Activated B cell treated with CpG ODN at 0.5 μM for 24 hours (primary cell): ENCODE data around the gene EXOSC5. TPM values are rescaled to one million over a fixed set of nuclear protein-coding genes. Genes with fewer than 3 reads are reported as not detected.
"Not testable (repeated sequence)": the region's sequence is repeated elsewhere in the genome, so short reads cannot be mapped to it uniquely, and the experiment has no call there.

Experiments used
- ATAC-seq: fragments of 200-7000 bp; cut with Tn5 transposase; one replicate; pipeline ENCODE4 v1.10.0; 2021; ENCODE audit warnings: low read depth, mild to moderate bottlenecking, moderate library complexity
- CTCF ChIA-PET: fragments of 350-600 bp; sonication (Branson Sonifier 250); formaldehyde crosslinking; loops from one replicate; lab custom pipeline; 2021; ENCODE audit warnings: antibody characterized with exemption; lab: Charles Lee
- POLR2A ChIA-PET: fragments of 350-600 bp; sonication (Branson Sonifier 250); formaldehyde crosslinking; loops from one replicate; lab custom pipeline; 2021; ENCODE audit warnings: antibody characterized with exemption; lab: Charles Lee
- DNase-seq: peaks from one replicate; pipeline ENCODE4 v3.0.0; 2022
- H3K27ac Mint-ChIP-seq: one replicate; pipeline ENCODE4 v1.8.0; 2020; ENCODE audit warnings: mixed read lengths
- H3K27me3 Mint-ChIP-seq: one replicate; pipeline ENCODE4 v1.8.0; 2021; ENCODE audit warnings: mixed read lengths
- H3K36me3 Mint-ChIP-seq: one replicate; pipeline ENCODE4 v1.8.0; 2021; ENCODE audit warnings: low read depth, mixed read lengths
- H3K4me1 Mint-ChIP-seq: one replicate; pipeline ENCODE4 v1.8.0; 2021; ENCODE audit warnings: mixed read lengths
- H3K4me3 Mint-ChIP-seq: one replicate; pipeline ENCODE4 v1.8.0; 2020; ENCODE audit warnings: mild to moderate bottlenecking, mixed read lengths
- H3K9me3 Mint-ChIP-seq: one replicate; pipeline ENCODE4 v1.8.0; 2020; ENCODE audit warnings: mixed read lengths
- intact Hi-C: fragments of 100-400 bp; cut with micrococcal nuclease; formaldehyde crosslinking; loops from one replicate; pipeline ENCODE4 v1.15.1; 2024
- total RNA-seq: library from RNA; stranded (reverse); gene quantifications from 2 replicates; pipeline ENCODE4 v1.2.3, GENCODE V29; 2022
- TF ChIP-seq, protein P1 (sequence below): fragments of 200-600 bp; IDR thresholded peaks from one replicate; pipeline ENCODE4 v1.8.0; 2022; ENCODE audit warnings: antibody characterized with exemption, mild to moderate bottlenecking

The EXOSC5 gene
- total RNA-seq, 1 donor from 2014 or later: 30.1 TPM

DNA sequence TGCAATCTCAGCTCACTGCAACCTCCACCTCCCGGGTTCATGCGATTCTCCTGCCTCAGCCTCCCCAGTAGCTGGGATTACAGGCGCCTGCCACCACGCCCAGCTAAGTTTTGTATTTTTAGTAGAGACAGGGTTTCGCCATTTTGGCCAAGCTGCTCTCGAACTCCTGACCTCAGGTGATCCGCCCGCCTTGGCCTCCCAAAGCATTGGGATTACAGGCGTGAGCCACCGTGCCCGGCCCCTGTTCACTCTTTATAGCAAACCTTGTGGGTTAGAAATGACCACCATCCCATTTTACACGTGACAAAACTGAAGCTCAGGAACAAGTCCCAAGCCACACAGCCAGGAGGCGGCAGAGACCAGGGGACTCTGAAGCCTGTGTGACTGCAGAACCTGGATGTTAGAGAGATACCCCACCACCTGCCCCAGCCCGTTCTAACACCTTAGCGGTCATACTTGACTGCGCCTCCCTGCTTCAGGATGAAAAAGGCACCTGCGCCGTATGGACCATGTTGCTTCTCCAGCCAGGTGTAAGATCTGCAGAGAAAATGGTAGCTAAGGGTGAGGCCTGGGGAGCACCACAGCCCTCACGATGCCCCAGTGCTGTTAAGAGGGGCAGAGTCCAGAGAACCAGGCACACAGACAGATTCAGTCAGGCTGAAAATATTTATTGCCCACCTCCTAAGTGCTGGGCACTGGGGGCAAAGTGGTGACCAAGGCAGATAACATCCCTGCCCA, 38.9 kb upstream of the EXOSC5 start:
- H3K27ac Mint-ChIP-seq: no peak overlapping the region
- H3K4me1 Mint-ChIP-seq: peaks cover 7% of the 10 kb centered on the region
- CTCF ChIA-PET: interaction anchor here (2.0 kb wide), 1 partner anchor 134 kb away, joined by 5 read pairs; no protein-coding TSS in a partner anchor
- POLR2A ChIA-PET: interaction anchor here (0.7 kb wide), 1 partner anchor 142 kb away, joined by 4 read pairs; no protein-coding TSS in a partner anchor
- TF ChIP-seq, protein P1, sequence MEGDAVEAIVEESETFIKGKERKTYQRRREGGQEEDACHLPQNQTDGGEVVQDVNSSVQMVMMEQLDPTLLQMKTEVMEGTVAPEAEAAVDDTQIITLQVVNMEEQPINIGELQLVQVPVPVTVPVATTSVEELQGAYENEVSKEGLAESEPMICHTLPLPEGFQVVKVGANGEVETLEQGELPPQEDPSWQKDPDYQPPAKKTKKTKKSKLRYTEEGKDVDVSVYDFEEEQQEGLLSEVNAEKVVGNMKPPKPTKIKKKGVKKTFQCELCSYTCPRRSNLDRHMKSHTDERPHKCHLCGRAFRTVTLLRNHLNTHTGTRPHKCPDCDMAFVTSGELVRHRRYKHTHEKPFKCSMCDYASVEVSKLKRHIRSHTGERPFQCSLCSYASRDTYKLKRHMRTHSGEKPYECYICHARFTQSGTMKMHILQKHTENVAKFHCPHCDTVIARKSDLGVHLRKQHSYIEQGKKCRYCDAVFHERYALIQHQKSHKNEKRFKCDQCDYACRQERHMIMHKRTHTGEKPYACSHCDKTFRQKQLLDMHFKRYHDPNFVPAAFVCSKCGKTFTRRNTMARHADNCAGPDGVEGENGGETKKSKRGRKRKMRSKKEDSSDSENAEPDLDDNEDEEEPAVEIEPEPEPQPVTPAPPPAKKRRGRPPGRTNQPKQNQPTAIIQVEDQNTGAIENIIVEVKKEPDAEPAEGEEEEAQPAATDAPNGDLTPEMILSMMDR: no peak
- H3K27me3 Mint-ChIP-seq: no peaks in the 10 kb centered on the region
- H3K4me3 Mint-ChIP-seq: no peak overlapping the region
- intact Hi-C loops: loop anchor here (5.0 kb wide), 1 partner anchor 84 kb away; the partner anchor contains the start of gene TGFB1
- no peaks in the 10 kb centered on the region for H3K9me3 Mint-ChIP-seq
- no peak for DNase-seq
- ATAC-seq: no peak
- H3K36me3 Mint-ChIP-seq: peaks cover 44% of the 10 kb centered on the region

DNA sequence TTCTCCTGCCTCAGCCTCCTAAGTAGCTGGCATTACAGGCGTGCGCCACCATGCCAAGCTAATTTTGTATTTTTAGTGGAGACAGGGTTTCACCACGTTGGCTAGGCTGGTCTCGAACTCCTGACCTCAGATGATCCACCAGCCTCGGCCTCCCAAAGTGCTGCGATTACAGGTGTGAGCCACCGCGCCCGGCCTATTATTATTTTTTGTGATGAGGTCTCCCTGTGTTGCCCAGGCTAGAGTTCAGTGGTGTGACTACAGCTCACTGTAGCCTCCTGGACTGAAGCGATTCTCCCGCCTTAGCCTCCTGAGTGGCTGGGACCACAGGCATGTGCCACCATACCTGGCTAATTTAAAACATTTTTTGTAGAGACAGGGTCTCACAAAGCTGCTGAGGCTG, 38.2 kb upstream of the EXOSC5 start:
- peaks cover 48% of the 10 kb centered on the region for H3K36me3 Mint-ChIP-seq
- CTCF ChIA-PET, H3K27ac Mint-ChIP-seq, H3K4me1 Mint-ChIP-seq, H3K9me3 Mint-ChIP-seq, ATAC-seq, H3K27me3 Mint-ChIP-seq, DNase-seq, H3K4me3 Mint-ChIP-seq: not testable (repeated sequence)
- POLR2A ChIA-PET: interaction anchor here (0.7 kb wide), 1 partner anchor 141 kb away, joined by 4 read pairs; no protein-coding TSS in a partner anchor
- intact Hi-C loops: loop anchor here (5.0 kb wide), 1 partner anchor 83 kb away; the partner anchor contains the start of gene TGFB1

DNA sequence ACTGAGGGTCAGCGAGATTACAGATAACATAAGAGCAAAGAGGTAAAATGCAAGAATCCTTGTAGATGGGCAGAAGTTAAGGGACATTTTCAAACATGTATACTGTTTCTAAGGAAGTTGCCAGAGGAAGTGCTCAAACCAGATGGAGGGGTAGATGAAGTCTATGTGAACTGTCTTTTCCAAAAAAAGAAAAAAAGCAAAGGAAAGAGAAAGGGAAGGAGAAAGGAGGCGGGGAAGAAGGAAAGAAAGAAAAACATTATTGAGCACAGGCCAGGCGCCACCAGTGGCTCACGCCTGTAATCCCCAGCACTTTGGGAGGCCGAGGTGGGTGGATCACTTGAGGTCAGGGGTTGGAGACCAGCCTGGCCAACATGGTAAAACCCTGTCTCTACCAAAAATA, 37.3 kb upstream of the EXOSC5 start:
- CTCF ChIA-PET: no interaction called here
- no peak overlapping the region for H3K27ac Mint-ChIP-seq

DNA sequence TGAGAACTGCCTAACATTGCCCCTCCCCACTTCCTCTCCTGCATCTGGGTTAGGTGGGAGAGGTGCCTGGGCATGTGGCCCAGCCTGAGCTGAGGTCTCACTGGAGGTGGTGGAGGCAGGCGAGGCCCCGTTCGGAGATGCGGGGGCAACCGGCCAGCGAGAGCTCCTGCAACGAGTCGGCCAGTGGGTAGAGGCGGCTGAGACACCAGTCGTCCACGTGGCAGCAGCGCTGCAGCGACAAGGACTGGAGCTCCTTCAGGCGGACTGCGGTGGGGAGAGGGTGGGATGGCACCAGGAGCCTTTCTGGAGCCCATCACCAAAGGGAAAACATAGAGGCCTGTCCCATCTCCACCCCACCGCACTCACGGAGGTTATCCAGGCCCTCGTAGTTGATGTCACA, 36.0 kb upstream of the EXOSC5 start:
- POLR2A ChIA-PET: no interaction called here
- no peak for ATAC-seq
- Mint-ChIP-seq H3K27ac (no peak overlapping the region), H3K4me1 (peaks cover 10% of the 10 kb centered on the region), H3K9me3 (no peaks in the 10 kb centered on the region), H3K27me3 (no peaks in the 10 kb centered on the region), H3K36me3 (peaks cover 47% of the 10 kb centered on the region), H3K4me3 (no peak overlapping the region)
- CTCF ChIA-PET: no interaction called here
- TF ChIP-seq, protein P1: no peak
- intact Hi-C loops: no loop called here
- DNase-seq: no peak

More for the DNA sequence above, 37.3 kb upstream of the EXOSC5 start:
- DNase-seq: no peak
- TF ChIP-seq, protein P1: no peak
- no peak overlapping the region for H3K4me3 Mint-ChIP-seq
- H3K9me3 Mint-ChIP-seq: no peaks in the 10 kb centered on the region
- no peaks in the 10 kb centered on the region for H3K27me3 Mint-ChIP-seq
- POLR2A ChIA-PET: no interaction called here
- intact Hi-C loops: no loop called here
- H3K36me3 Mint-ChIP-seq: peaks cover 48% of the 10 kb centered on the region
- ATAC-seq: no peak
- H3K4me1 Mint-ChIP-seq: peaks cover 7% of the 10 kb centered on the region

DNA sequence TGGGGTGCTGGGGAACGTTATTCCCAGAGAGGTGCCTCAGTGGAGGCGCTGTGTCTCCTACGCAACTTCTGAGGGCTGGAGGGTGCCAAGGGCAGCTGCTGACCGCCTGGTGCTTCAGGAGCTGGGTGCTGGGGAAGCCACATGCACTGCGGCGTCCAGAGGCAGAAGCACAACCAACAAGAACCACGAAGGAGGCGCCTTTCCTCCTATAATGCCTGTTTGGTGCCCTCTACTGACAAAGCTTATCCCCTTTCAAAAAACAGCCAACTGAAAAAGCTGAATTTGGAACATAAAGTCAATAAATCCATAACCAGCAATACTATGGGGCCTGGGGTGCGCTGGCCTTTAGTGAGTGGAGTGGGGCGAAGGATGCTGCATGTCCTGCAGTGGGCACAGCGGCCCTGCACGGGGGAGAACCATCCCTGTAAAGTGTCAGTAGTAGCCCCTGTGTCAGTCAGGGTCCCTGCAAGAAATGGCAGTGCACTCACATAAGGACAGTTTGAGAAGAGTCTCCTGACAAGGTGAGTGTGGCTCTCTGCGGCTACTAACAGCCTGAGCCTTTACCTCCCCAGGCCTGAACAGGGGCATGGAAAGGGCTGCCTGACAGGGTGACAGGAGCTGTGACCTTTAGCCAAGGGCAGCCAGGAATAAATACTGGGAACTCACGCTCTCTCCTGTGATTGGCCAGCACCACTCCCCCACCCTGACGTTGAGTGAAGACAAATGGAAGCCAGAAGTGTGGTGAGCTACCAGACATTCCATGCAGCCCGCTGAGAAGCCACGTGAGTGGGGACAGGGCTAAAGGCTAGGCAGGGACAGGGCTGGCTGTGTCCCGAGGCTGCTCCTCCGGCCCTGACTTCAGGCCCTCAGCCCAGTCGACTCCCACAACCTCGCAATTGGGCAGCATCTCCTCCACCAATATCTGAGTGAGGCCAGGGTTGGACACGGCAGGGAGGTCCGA, 34.5 kb upstream of the EXOSC5 start:
- Mint-ChIP-seq H3K9me3 (no peaks in the 10 kb centered on the region), H3K27ac (no peak overlapping the region), H3K27me3 (no peaks in the 10 kb centered on the region), H3K4me3 (no peak overlapping the region), H3K4me1 (peaks cover 20% of the 10 kb centered on the region), H3K36me3 (peaks cover 40% of the 10 kb centered on the region)
- no peak for DNase-seq
- TF ChIP-seq, protein P1: no peak
- no peak for ATAC-seq
- intact Hi-C loops: no loop called here
- ChIA-PET POLR2A (interaction anchor here (1.4 kb wide), 1 partner anchor 13 kb away, joined by 3 read pairs; no protein-coding TSS in a partner anchor), CTCF (no interaction called here)
